GM19239 (cell line): ENCODE data around the gene PRDM16.

ENCODE experiments used
- DNase-seq: peaks from one replicate; pipeline ENCODE4 v3.0.0; 2011; ENCODE audit warnings: low spot score; ENCODE audit not compliant: insufficient read length
- FAIRE-seq: peaks from 2 replicates; lab custom pipeline; 2011; peaks lifted over from hg19 to GRCh38; lab: Jason Lieb, UNC

Gene PRDM16

GRCh38 chr1:3455670-3456448, 386.9 kb downstream of the PRDM16 start:
- no peak for FAIRE-seq

GRCh38 chr1:3456449-3456963, 387.5 kb downstream of the PRDM16 start:
- no peak for DNase-seq

More at GRCh38 chr1:3455670-3456448, 386.9 kb downstream of the PRDM16 start:
- DNase-seq: no peak

GRCh38 chr1:3456964-3457909, 388.2 kb downstream of the PRDM16 start:
- FAIRE-seq (no peak), DNase-seq (no peak)

More at GRCh38 chr1:3456449-3456963, 387.5 kb downstream of the PRDM16 start:
- no peak for FAIRE-seq

GRCh38 chr1:3457910-3458883, 389.2 kb downstream of the PRDM16 start:
- DNase-seq: no peak
- FAIRE-seq: no peak

- FAIRE-seq: no peak
- no peak for DNase-seq
Observed at GRCh38 chr1:3459051-3459908, 390.3 kb downstream of the PRDM16 start.

GRCh38 chr1:3459940-3460671, 391.1 kb downstream of the PRDM16 start:
- DNase-seq (no peak), FAIRE-seq (no peak)

- no peak for FAIRE-seq
Observed at GRCh38 chr1:3460672-3461131, 391.7 kb downstream of the PRDM16 start.

GRCh38 chr1:3461238-3461933, 392.4 kb downstream of the PRDM16 start:
- no peak for DNase-seq
- no peak for FAIRE-seq

More at GRCh38 chr1:3460672-3461131, 391.7 kb downstream of the PRDM16 start:
- no peak for DNase-seq

GRCh38 chr1:3461934-3462275, 392.9 kb downstream of the PRDM16 start:
- FAIRE-seq: no peak
- DNase-seq: no peak

- FAIRE-seq (no peak), DNase-seq (no peak)
Observed at GRCh38 chr1:3462356-3463012, 393.5 kb downstream of the PRDM16 start.

GRCh38 chr1:3463013-3463385, 394.0 kb downstream of the PRDM16 start:
- FAIRE-seq: no peak
- no peak for DNase-seq

GRCh38 chr1:3463408-3463863, 394.4 kb downstream of the PRDM16 start:
- DNase-seq: no peak
- FAIRE-seq: no peak

GRCh38 chr1:3463891-3464648, 395.1 kb downstream of the PRDM16 start:
- no peak for FAIRE-seq
- no peak for DNase-seq

GRCh38 chr1:3464649-3465025, 395.6 kb downstream of the PRDM16 start:
- DNase-seq (no peak), FAIRE-seq (no peak)

GRCh38 chr1:3465091-3465934, 396.3 kb downstream of the PRDM16 start:
- FAIRE-seq: no peak
- DNase-seq: no peak
